IPS-20b (cell line): ENCODE results near the gene PITPNC1.

ENCODE experiments used
- H3K27ac ChIP-seq: one replicate; pipeline ENCODE4 v1.5.1; 2013; ENCODE audit warnings: low read length
- H3K27me3 ChIP-seq: 2 replicates; pipeline ENCODE4 v1.6.1; 2013; ENCODE audit warnings: mild to moderate bottlenecking, low read length, inconsistent platforms; ENCODE audit not compliant: insufficient read depth
- H3K36me3 ChIP-seq: 2 replicates; pipeline ENCODE4 v1.6.1; 2013; ENCODE audit warnings: low read depth, mild to moderate bottlenecking, inconsistent platforms, low read length, moderate library complexity; ENCODE audit not compliant: insufficient read depth
- H3K4me1 ChIP-seq: 2 replicates; pipeline ENCODE4 v1.6.1; 2013; ENCODE audit warnings: mild to moderate bottlenecking, control low read depth, inconsistent platforms, low read length, moderate library complexity; ENCODE audit not compliant: insufficient read depth
- H3K4me3 ChIP-seq: 2 replicates; pipeline ENCODE4 v1.5.1; 2013; ENCODE audit warnings: mild to moderate bottlenecking, low read length, inconsistent platforms
- H3K9ac ChIP-seq: 2 replicates; pipeline ENCODE4 v1.6.1; 2013; ENCODE audit warnings: low read depth, mild to moderate bottlenecking, inconsistent platforms, low read length, moderate library complexity
- H3K9me3 ChIP-seq: 2 replicates; pipeline ENCODE4 v1.6.1; 2013; ENCODE audit warnings: mild to moderate bottlenecking, low read depth, low read length, inconsistent platforms; ENCODE audit not compliant: insufficient read depth

PITPNC1 gene

DNA sequence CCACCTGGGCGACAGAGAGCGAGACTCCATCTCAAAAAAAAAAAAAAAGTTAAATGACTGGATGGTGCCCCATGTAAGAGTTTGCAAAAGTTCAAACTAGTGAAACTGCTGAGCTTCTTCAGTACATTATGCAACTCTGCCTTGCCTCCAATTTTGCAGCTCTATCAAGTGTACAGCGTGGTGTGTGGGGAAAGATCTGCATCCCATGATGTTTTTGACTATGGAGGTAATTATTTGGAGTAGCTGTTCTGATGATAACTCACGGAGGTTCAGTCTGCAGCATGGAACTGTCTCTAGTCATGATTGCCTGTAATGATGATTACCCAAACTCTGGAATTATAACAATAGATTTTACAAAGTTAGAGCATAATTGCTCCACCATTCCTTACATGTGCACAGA is 149.6 kb downstream of the PITPNC1 start:
- H3K4me1 ChIP-seq = peaks cover 36% of the 10 kb centered on the region
- no peaks in the 10 kb centered on the region for H3K9me3 ChIP-seq
- H3K27ac ChIP-seq = no peak overlapping the region
- no peaks in the 10 kb centered on the region for H3K36me3 ChIP-seq
- H3K9ac ChIP-seq = no peak overlapping the region
- H3K27me3 ChIP-seq = no peaks in the 10 kb centered on the region
- H3K4me3 ChIP-seq = no peak overlapping the region

DNA sequence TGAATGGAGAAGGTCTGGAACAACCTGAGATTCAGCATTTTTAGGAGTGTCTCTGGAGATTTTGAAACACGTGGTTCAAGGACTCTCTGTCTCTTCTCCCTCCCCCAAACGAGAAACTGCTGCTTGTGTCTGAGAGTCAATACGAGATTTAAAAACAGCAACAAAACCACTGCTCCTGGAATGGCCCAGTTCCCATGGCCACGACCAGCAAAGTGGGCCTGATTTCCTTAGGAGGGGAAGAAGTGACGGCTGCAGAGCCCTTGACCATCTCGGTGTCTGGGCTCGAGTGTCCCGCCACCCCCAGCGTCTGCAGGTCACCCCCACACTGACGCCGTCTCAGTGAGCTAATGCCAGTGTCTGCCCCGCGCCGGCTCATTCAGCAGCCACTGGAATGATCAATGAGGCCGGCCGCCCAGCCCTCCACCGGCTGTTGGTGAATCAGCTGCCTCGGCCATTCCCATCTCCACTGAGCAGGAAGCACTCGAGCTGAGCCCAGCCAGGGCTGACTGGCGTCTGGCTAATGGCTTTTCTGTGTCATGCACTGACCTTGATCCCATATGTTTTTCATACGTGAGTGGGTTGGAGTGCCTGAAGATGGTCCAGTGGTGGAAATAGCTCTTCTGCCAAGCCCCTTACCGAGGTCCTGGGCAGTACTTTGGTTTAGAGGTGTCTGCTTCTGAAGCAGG is 151.8 kb downstream of the PITPNC1 start:
- Histone ChIP-seq H3K4me3 (peak overlapping the region; percentile 32; the same call in 1 of the 2 replicates), H3K27me3 (no peaks in the 10 kb centered on the region)

DNA sequence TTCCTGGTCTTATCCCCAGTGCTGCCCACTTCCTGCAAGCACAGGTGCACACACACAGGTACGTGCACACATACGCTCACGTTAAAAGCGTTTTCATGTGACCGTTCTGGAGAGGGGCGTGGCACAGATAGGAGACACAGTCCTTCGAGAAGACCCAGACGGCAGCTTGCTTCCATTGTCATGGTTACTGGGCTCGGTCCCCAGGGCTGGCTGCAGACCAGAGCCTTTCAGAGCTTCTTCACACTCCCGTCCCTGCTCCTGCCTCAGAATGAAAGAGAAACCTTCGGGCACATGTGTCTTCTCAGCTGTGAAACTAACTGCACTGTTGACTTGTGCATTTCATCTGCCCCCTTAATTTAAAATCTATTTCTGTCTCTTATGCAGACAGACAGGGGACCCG is 154.2 kb downstream of the PITPNC1 start:
- H3K4me3 ChIP-seq = no peak overlapping the region
- H3K4me1 ChIP-seq = peaks cover 15% of the 10 kb centered on the region
- H3K36me3 ChIP-seq = no peaks in the 10 kb centered on the region

More for the DNA sequence above, 151.8 kb downstream of the PITPNC1 start:
- Histone ChIP-seq H3K9ac (peak overlapping the region; percentile 57; the same call in 1 of the 2 replicates), H3K4me1 (peaks cover 20% of the 10 kb centered on the region), H3K27ac (no peak overlapping the region), H3K36me3 (no peaks in the 10 kb centered on the region), H3K9me3 (no peaks in the 10 kb centered on the region)

DNA sequence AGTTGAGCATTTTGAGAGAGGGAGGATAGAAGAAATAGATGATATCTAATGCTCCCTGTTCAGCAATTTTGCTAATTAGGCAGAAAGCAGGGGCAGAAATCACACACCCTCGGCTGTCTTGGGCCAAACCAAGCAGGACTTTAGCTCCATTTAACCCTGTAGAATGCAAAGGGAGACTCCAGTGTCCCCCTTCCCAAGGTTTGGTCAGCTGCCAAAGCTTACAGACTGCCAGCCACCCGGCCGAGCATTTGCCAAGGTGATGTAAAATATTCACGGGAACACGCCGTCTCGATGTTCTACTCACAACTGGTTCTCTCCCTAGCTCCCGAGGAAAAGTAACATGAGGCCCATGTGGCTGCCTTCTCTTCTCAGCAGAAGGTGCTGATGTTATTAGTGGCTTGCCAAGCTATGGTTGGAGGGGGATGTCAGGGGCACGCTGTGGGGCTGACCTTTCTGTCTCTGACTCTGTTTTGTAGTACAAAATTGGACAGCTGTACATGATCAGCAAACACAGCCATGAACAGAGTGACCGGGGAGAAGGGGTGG is 155.3 kb downstream of the PITPNC1 start:
- no peak overlapping the region for H3K4me3 ChIP-seq
- peaks cover 7% of the 10 kb centered on the region for H3K36me3 ChIP-seq
- peaks cover 15% of the 10 kb centered on the region for H3K4me1 ChIP-seq
- no peak overlapping the region for H3K9ac ChIP-seq
- no peaks in the 10 kb centered on the region for H3K9me3 ChIP-seq
- no peaks in the 10 kb centered on the region for H3K27me3 ChIP-seq
- H3K27ac ChIP-seq = no peak overlapping the region

More for the DNA sequence above, 154.2 kb downstream of the PITPNC1 start:
- Histone ChIP-seq H3K9me3 (no peaks in the 10 kb centered on the region), H3K27me3 (no peaks in the 10 kb centered on the region), H3K27ac (no peak overlapping the region), H3K9ac (no peak overlapping the region)

DNA sequence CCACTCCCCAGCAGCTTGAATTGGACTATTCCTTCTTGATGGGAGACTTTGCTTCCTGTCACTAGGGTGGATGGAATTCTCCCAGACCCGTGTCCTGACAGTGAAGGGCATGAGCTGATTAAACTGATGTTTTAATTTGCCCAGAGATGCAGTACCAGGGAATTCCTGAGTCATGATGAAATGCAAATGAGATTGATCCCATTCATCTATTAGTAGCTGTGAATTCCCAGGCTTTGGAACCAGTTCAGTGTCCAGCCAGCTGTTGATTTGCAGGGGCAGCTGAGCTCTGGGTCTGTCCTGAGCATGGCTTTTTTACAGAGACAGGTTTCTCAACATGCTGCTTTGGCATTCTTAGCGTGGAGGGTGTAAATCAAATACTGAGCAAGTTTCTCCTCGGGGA is 157.9 kb downstream of the PITPNC1 start:
- H3K27me3 ChIP-seq = no peaks in the 10 kb centered on the region
- H3K4me1 ChIP-seq = peaks cover 6% of the 10 kb centered on the region; the same call in 1 of the 2 replicates
- H3K9ac ChIP-seq = no peak overlapping the region
- no peak overlapping the region for H3K27ac ChIP-seq
- H3K36me3 ChIP-seq = peaks cover 7% of the 10 kb centered on the region
- no peak overlapping the region for H3K4me3 ChIP-seq
- no peaks in the 10 kb centered on the region for H3K9me3 ChIP-seq

DNA sequence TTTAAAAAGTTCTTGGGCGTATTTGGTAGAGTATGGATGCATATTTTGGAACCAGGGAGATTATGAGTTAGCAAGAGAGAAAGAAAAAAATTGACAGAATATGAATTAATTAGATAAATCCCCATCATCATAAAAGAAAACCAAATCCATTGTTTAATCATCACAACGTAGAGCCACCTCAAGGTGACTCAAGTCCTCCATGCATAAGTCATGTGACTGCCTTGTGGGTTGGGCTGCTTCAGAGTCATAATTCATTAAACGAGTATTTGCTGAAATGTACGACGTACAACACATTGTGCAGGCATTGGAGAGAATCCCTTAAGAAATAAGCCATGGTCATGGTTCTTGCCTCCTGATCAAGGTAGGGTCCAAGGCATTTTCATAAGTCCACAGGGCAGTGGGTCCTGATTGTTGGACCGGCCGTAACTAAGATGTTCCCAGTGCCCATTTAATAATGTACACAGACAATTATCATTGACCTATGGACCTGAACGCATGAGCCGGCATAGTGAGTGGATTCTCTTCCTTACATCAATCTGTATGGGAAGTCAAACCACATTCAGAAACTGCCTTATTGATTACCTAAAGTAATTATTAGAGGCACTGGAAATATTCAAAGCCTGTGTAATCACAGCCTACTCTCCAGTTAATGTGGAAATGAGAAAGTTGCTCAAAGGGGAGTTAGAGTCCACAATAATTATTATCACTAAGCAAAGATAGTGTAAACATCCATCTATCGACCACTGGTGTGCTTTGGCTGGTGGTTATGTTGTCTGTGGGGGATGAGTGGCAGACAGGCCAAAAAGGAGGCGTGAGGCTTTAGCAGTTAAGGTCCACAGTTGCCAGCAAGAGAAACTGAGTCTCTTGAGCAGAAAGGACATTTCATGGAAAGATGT is 165.4 kb downstream of the PITPNC1 start:
- Histone ChIP-seq H3K36me3 (no peaks in the 10 kb centered on the region; the same call in none of the 2 replicates), H3K27ac (no peak overlapping the region)

DNA sequence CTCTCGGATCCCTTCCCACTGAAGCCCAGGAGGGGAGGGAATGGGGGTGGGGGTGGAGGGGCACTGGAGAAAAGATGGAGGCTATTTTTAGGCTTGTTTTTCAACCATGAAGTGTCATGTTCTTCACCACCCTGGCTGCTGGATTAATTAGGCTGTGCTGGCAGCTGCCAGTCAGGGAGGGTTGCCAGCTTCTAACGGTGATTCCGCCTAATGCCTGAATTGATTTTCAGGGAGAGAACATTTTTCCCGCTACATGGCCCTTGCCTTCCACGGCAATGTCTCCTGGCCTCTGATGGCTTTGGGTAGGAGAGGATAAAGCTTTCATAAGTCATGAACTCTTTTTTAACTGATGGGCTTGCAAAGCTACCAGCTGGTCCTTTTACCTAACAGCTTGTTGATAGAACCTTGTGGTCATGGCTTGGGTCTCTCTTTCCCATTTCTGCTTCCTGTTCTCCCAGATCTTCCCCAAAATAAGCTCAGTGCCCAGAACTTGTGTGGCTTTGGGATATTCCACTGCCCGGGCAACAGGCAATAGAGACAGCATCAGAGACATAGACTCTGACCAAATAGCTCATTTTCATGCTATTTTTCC is 167.4 kb downstream of the PITPNC1 start:
- Histone ChIP-seq H3K9ac (no peak overlapping the region), H3K36me3 (no peaks in the 10 kb centered on the region; the same call in 1 of the 2 replicates), H3K4me1 (peaks cover 3% of the 10 kb centered on the region)

More for the DNA sequence above, 165.4 kb downstream of the PITPNC1 start:
- Histone ChIP-seq H3K4me3 (no peak overlapping the region), H3K27me3 (no peaks in the 10 kb centered on the region), H3K9ac (no peak overlapping the region), H3K4me1 (no peaks in the 10 kb centered on the region), H3K9me3 (no peaks in the 10 kb centered on the region)

DNA sequence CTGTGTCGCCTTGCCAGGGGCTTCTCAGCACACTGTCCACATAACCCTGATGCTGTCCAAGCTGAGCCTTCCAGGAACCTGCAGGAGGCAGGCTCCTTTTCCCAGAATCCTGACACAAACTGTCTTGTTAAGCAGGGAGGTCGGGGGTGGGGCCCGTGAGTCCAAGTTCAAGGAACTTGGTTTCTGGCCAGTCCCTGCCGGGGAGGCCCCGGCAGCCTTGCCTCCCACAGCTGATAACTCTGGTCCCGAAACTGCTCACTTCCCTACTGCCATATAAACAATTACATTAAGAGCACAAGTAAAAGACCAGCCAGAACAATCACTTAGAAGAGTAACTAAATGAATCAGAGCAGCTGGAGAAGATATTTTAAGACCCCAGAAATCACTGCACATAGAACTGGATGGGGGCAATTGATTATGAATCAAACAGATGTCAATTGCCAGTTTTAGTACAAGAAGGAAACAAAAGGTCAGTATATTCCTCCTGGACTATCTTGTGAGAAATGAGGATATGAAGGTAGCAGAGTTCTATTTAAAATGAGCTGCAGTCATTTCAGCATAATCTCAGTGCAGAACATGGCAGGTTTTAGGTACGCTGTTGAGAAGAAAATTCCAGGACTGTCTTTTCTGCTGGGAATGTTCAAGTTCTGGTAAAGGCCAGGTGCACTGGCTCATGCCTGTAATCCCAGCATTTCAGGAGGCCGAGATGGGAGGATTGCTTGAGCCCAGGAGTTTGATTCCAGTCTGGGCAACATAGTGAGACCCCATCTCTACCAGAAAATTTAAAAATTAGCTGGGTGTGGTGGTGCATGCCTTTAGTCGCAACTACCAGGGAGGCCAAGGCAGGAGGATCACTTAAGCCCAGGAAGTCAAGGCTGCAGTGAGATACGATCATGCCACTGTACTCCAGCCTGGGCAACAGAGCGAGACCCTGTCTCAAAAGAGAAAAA is 169.8 kb downstream of the PITPNC1 start:
- Histone ChIP-seq H3K4me3 (no peak overlapping the region), H3K27me3 (no peaks in the 10 kb centered on the region), H3K36me3 (no peaks in the 10 kb centered on the region; the same call in 1 of the 2 replicates), H3K9ac (no peak overlapping the region), H3K4me1 (peaks cover 10% of the 10 kb centered on the region), H3K9me3 (no peaks in the 10 kb centered on the region), H3K27ac (no peak overlapping the region)

More for the DNA sequence above, 167.4 kb downstream of the PITPNC1 start:
- Histone ChIP-seq H3K4me3 (no peak overlapping the region), H3K27ac (no peak overlapping the region), H3K9me3 (no peaks in the 10 kb centered on the region), H3K27me3 (no peaks in the 10 kb centered on the region)

DNA sequence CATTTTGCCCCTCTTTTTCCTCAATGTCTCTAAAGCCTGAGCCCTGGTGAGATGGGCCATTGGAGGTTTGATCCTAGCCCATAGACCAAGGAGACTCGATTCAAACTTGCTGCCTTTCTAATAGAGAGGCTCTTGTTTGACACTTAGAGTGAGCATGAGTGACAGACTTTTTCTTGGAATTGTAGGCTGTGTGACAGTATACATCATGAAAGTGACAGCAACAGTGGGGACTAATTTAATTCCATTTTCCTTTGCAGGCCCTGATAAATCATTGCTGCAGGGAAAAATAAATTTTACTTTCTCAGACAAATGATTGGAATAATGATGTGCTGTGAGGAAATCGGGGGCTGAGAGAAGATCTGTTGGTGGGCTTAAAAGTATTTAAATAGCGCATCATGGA is 171.6 kb downstream of the PITPNC1 start:
- H3K27me3 ChIP-seq = no peaks in the 10 kb centered on the region
- no peak overlapping the region for H3K4me3 ChIP-seq
- H3K9ac ChIP-seq = no peak overlapping the region
- H3K9me3 ChIP-seq = no peaks in the 10 kb centered on the region
- H3K36me3 ChIP-seq = no peaks in the 10 kb centered on the region; the same call in 1 of the 2 replicates
- peaks cover 10% of the 10 kb centered on the region for H3K4me1 ChIP-seq
- no peak overlapping the region for H3K27ac ChIP-seq

DNA sequence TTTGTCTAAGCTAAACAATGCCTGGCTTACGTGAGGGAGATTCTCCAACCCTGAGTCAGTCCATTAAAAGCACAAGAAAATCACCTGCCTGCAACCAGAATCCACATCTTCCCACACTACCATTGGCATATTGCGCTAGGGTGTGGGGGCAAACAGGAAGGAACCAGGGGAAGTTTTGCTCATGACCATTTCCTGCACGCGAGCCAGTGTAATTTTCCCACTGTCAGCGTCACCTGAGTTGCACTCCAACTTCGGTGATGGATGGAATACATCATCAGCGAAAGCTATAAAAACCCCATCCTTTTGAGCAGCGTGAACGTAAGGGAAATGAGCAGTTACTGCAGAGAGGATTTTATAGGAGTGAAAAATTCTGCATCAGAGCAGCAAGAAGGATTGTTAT is 172.7 kb downstream of the PITPNC1 start:
- Histone ChIP-seq H3K27ac (no peak overlapping the region), H3K36me3 (no peaks in the 10 kb centered on the region; the same call in 1 of the 2 replicates), H3K9ac (no peak overlapping the region)

More for the DNA sequence above, 172.7 kb downstream of the PITPNC1 start:
- Histone ChIP-seq H3K27me3 (no peaks in the 10 kb centered on the region), H3K4me3 (no peak overlapping the region), H3K4me1 (peaks cover 10% of the 10 kb centered on the region), H3K9me3 (no peaks in the 10 kb centered on the region)
